NCI-H2196 (cell line): ENCODE measurements around the gene RTN1.
"Not testable (repeated sequence)": the region's sequence is repeated elsewhere in the genome, so short reads cannot be mapped to it uniquely, and the experiment has no call there.

Source experiments
- DNase-seq: peaks from one replicate; lab custom pipeline; 2025; ENCODE audit not compliant: unreplicated experiment; lab: John Stamatoyannopoulos, UW

The RTN1 gene

GRCh38 chr14:59707778-59708561 lies 162.6 kb downstream of the RTN1 start:
- no peak for DNase-seq

GRCh38 chr14:59705866-59706265 lies 164.7 kb downstream of the RTN1 start:
- no peak for DNase-seq

- DNase-seq: no peak
Observed at GRCh38 chr14:59705245-59705644, 165.3 kb downstream of the RTN1 start.

- DNase-seq: no peak
Observed at GRCh38 chr14:59704054-59704645, 166.4 kb downstream of the RTN1 start.

- DNase-seq: no peak
Observed at GRCh38 chr14:59699442-59699841, 171.1 kb downstream of the RTN1 start.

GRCh38 chr14:59698793-59699192 lies 171.8 kb downstream of the RTN1 start:
- peak; percentile 44 for DNase-seq

- DNase-seq: no peak
Observed at GRCh38 chr14:59695198-59695597, 175.4 kb downstream of the RTN1 start.

- DNase-seq: no peak
Observed at GRCh38 chr14:59691266-59691665, 179.3 kb downstream of the RTN1 start.

- no peak for DNase-seq
Observed at GRCh38 chr14:59690426-59690825, 180.2 kb downstream of the RTN1 start.

GRCh38 chr14:59688224-59689170 lies 182.1 kb downstream of the RTN1 start:
- no peak for DNase-seq

GRCh38 chr14:59687663-59688062 lies 182.9 kb downstream of the RTN1 start:
- no peak for DNase-seq

GRCh38 chr14:59679872-59680271 lies 190.7 kb downstream of the RTN1 start:
- peak; percentile 57 for DNase-seq

GRCh38 chr14:59678352-59678751 lies 192.2 kb downstream of the RTN1 start:
- DNase-seq: no peak

- DNase-seq: no peak
Observed at GRCh38 chr14:59677771-59678231, 192.8 kb downstream of the RTN1 start.

- no peak for DNase-seq
Observed at GRCh38 chr14:59675394-59675793, 195.2 kb downstream of the RTN1 start.

- no peak for DNase-seq
Observed at GRCh38 chr14:59664741-59665140, 205.8 kb downstream of the RTN1 start.

- DNase-seq: no peak
Observed at GRCh38 chr14:59657769-59658168, 212.8 kb downstream of the RTN1 start.

- no peak for DNase-seq
Observed at GRCh38 chr14:59656473-59656872, 214.1 kb downstream of the RTN1 start.

- not testable (repeated sequence) for DNase-seq
Observed at GRCh38 chr14:59654131-59654530, 216.4 kb downstream of the RTN1 start.

GRCh38 chr14:59646832-59647231 lies 223.7 kb downstream of the RTN1 start:
- not testable (repeated sequence) for DNase-seq

- no peak for DNase-seq
Observed at GRCh38 chr14:59638885-59639284, 231.7 kb downstream of the RTN1 start.
